ENCODE measurements around the gene STON1. TPM values are rescaled to one million over a fixed set of nuclear protein-coding genes. Genes with fewer than 3 reads are reported as not detected.

STON1 gene, protein sequence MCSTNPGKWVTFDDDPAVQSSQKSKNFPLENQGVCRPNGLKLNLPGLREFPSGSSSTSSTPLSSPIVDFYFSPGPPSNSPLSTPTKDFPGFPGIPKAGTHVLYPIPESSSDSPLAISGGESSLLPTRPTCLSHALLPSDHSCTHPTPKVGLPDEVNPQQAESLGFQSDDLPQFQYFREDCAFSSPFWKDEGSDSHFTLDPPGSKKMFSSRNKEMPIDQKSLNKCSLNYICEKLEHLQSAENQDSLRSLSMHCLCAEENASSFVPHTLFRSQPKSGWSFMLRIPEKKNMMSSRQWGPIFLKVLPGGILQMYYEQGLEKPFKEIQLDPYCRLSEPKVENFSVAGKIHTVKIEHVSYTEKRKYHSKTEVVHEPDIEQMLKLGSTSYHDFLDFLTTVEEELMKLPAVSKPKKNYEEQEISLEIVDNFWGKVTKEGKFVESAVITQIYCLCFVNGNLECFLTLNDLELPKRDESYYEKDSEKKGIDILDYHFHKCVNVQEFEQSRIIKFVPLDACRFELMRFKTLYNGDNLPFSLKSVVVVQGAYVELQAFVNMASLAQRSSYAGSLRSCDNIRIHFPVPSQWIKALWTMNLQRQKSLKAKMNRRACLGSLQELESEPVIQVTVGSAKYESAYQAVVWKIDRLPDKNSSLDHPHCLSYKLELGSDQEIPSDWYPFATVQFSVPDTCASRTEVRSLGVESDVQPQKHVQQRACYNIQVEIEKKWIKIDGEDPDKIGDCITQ
- total RNA-seq, result 13.0 TPM

DNA sequence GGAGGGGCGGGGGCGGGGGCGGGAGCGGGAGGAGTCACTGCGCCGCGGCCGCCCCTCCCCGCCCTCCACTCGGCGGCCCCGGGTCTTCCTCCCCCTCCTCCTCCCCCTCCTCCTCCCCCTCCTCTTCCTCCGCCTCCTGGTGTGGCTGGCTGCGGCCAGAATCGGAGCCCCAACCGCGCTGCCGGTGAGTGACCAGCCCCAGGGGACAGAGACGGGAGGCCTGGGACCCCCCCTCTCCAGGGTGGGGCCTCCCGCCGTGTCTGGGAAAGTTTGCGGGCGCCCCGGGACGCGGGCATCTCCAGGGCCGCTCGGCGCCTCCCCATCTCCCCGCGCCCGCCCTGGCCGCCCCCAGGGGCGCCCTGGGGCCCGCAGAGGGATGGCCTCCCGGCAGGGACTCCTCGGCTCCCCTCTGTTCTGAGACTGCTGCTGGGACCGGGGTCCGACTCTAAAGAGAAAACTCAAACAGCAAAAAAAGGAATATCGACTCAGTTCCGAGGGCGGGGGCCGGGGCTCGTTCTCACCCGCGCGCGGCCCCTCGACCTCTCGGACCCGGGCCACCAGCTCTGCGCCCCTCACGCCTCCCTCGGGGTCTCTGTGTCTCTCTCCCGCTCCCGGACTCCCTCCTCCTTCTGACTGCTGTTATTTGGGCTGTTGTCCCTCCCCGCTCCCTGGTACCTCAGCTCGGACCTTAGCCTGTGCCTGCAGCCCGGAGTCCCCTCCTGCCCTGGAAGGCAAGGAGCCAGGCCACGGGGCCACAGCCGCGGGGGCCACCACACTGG is at the start of gene STON1:
TSS of gene STON1 (plus strand) at position 122 of the 779 bp plus-strand sequence. CDS start 50,480 bp downstream, outside the sequence.
- Histone ChIP-seq H3K9me3 (ENCODE audit: control insufficient read depth in 3 of 3, low read length in 3 of 3) (no peaks in the 10 kb centered on the region), H3K9ac (ENCODE audit: low read depth in 1 of 3, low read length in 3 of 3) (peak within 1 kb of the TSS; percentile 53 to 74 (median 61)), H3K27me3 (ENCODE audit: control insufficient read depth in 3 of 3, insufficient read depth in 3 of 3, low read length in 3 of 3) (peaks cover 5 to 17% (median 9%) of the 10 kb centered on the region in 3 donors), H3K36me3 (ENCODE audit: control insufficient read depth in 3 of 3, insufficient read depth in 3 of 3, low read length in 3 of 3) (no peaks in the 10 kb centered on the region), H3K4me3 (ENCODE audit: low read length in 3 of 3) (peak within 1 kb of the TSS; percentile 69 to 74 (median 72)), H3K27ac (ENCODE audit: low read depth, low read length) (peak within 1 kb of the TSS; percentile 75), H3K4me1 (ENCODE audit: control insufficient read depth in 3 of 3, insufficient read depth in 3 of 3, low read length in 3 of 3) (peaks cover 8 to 13% (median 12%) of the 10 kb centered on the region in 3 donors)

DNA sequence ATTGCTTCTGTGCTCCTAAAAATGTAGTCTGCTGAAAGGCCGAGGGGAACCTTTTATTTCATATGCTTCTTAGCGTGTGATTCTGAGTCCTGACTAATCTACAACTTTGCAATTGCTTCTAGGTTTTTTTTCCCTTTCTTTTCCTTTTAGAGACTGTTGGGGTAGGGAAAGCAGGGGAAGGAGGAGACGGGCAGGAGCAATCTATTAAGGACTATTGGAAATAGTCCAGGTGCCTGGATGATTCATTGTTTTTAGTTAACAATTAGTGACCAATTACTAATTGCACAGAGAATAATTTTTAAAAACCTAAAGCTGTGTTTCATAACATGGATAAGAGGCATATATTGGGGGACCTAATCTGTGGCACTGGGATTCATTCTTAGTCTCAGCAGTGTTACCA is 49.4 kb upstream of the STON1 start:
- H3K9ac ChIP-seq (ENCODE audit: low read depth in 1 of 3, low read length in 3 of 3), result no peak overlapping the region
- H3K27ac ChIP-seq (ENCODE audit: low read depth, low read length), result no peak overlapping the region

DNA sequence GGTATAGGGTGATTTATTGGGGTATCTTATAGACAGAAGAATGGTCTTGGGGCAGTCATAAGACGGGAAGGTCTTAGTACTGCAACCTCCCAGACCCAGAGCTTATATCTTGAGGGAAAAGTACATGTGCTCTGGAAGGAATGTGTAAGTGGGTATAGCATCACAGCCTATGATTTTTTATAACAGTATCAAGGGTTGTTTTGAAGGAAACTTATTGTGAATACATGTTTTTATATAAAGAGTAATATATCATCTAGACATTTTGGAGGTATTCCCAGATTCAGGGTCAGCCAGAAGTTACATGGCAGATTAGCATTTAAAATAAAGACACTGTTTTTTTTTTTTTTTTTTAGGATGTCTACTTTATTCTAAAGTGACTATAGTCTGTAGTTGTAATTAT is 47.6 kb upstream of the STON1 start:
- no peaks in the 10 kb centered on the region for H3K4me1 ChIP-seq (ENCODE audit: control insufficient read depth in 3 of 3, insufficient read depth in 3 of 3, low read length in 3 of 3)
- no peaks in the 10 kb centered on the region for H3K9me3 ChIP-seq (ENCODE audit: control insufficient read depth in 3 of 3, low read length in 3 of 3)
- peaks cover 7 to 29% (median 12%) of the 10 kb centered on the region in 3 donors for H3K36me3 ChIP-seq (ENCODE audit: control insufficient read depth in 3 of 3, insufficient read depth in 3 of 3, low read length in 3 of 3)
- no peak overlapping the region for H3K27ac ChIP-seq (ENCODE audit: low read depth, low read length)
- H3K27me3 ChIP-seq (ENCODE audit: control insufficient read depth in 3 of 3, insufficient read depth in 3 of 3, low read length in 3 of 3), result no peaks in the 10 kb centered on the region
- no peak overlapping the region for H3K4me3 ChIP-seq (ENCODE audit: low read length in 3 of 3)
- no peak overlapping the region for H3K9ac ChIP-seq (ENCODE audit: low read depth in 1 of 3, low read length in 3 of 3)

More for the DNA sequence above, 49.4 kb upstream of the STON1 start:
- no peaks in the 10 kb centered on the region for H3K9me3 ChIP-seq (ENCODE audit: control insufficient read depth in 3 of 3, low read length in 3 of 3)
- no peaks in the 10 kb centered on the region for H3K4me1 ChIP-seq (ENCODE audit: control insufficient read depth in 3 of 3, insufficient read depth in 3 of 3, low read length in 3 of 3)
- H3K36me3 ChIP-seq (ENCODE audit: control insufficient read depth in 3 of 3, insufficient read depth in 3 of 3, low read length in 3 of 3), result peaks cover 4 to 25% (median 7%) of the 10 kb centered on the region in 3 donors
- H3K27me3 ChIP-seq (ENCODE audit: control insufficient read depth in 3 of 3, insufficient read depth in 3 of 3, low read length in 3 of 3), result no peaks in the 10 kb centered on the region
- no peak overlapping the region for H3K4me3 ChIP-seq (ENCODE audit: low read length in 3 of 3)

DNA sequence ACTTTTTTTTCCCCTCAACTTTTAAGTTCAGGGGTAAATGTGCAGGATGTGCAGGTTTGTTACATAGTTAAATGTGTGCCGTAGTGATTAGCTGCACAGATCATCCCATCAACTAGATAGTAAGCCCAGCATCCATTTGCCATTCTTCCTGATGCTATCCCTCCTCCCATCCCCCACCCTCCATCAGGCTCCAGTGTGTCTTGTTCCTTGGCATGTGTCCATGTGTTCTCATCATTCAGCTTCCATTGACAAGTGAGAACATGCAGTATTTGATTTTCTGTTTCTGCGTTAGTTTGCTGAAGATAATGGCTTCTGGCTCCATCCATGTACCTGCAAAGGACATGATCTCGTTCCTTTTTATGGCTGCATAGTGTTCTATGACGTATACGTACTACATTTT is 47.2 kb upstream of the STON1 start:
- Histone ChIP-seq H3K9me3 (ENCODE audit: control insufficient read depth in 3 of 3, low read length in 3 of 3) (no peaks in the 10 kb centered on the region), H3K27me3 (ENCODE audit: control insufficient read depth in 3 of 3, insufficient read depth in 3 of 3, low read length in 3 of 3) (no peaks in the 10 kb centered on the region), H3K4me3 (ENCODE audit: low read length in 3 of 3) (no peak overlapping the region), H3K36me3 (ENCODE audit: control insufficient read depth in 3 of 3, insufficient read depth in 3 of 3, low read length in 3 of 3) (peaks cover 6 to 31% (median 12%) of the 10 kb centered on the region in 3 donors), H3K9ac (ENCODE audit: low read depth in 1 of 3, low read length in 3 of 3) (no peak overlapping the region), H3K27ac (ENCODE audit: low read depth, low read length) (no peak overlapping the region), H3K4me1 (ENCODE audit: control insufficient read depth in 3 of 3, insufficient read depth in 3 of 3, low read length in 3 of 3) (no peaks in the 10 kb centered on the region)

DNA sequence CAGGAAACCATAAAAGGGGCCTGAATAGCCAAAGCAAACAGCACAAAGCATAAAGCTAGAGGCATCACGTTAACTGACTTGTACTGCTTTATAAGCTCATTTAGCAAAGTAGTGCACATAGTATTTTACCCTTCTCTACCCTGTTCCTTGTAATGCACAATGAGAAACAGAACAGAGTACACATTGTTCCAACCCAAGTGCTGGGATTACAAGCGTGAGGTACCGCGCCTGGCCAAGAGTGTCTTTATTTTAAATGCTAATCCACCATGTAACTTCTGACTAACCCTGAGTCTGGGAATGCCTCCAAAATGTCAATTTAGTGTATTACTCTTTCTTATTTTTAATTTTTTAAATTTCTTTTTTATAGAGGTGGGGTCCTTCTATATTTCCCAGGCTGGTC is 46.4 kb upstream of the STON1 start:
- Histone ChIP-seq H3K27me3 (ENCODE audit: control insufficient read depth in 3 of 3, insufficient read depth in 3 of 3, low read length in 3 of 3) (no peaks in the 10 kb centered on the region), H3K27ac (ENCODE audit: low read depth, low read length) (no peak overlapping the region), H3K4me1 (ENCODE audit: control insufficient read depth in 3 of 3, insufficient read depth in 3 of 3, low read length in 3 of 3) (no peaks in the 10 kb centered on the region), H3K9me3 (ENCODE audit: control insufficient read depth in 3 of 3, low read length in 3 of 3) (no peaks in the 10 kb centered on the region), H3K36me3 (ENCODE audit: control insufficient read depth in 3 of 3, insufficient read depth in 3 of 3, low read length in 3 of 3) (peaks cover 7 to 35% (median 15%) of the 10 kb centered on the region in 3 donors), H3K9ac (ENCODE audit: low read depth in 1 of 3, low read length in 3 of 3) (no peak overlapping the region), H3K4me3 (ENCODE audit: low read length in 3 of 3) (no peak overlapping the region)

DNA sequence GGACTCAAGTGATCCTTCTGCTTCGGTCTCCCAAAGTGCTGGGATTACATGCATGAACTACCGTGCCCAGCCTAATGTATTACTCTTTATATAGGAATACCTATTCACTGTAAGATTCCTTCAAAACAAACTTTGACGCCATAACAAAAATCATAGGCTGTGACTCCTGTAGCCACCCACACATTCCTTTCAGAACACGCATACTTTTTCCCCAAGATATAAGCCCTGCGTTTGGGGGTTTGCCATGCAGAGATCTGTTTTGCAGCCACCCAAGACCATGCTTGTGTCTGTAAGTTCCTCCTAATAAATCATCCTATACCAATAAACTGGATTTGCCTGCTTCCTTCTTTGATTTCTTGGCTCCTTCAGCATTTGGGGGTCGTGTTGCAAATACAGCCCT is 46.0 kb upstream of the STON1 start:
- H3K9ac ChIP-seq (ENCODE audit: low read depth in 1 of 3, low read length in 3 of 3), result no peak overlapping the region
- H3K9me3 ChIP-seq (ENCODE audit: control insufficient read depth in 3 of 3, low read length in 3 of 3), result no peaks in the 10 kb centered on the region
- no peak overlapping the region for H3K4me3 ChIP-seq (ENCODE audit: low read length in 3 of 3)
- peaks cover 7 to 35% (median 17%) of the 10 kb centered on the region in 3 donors for H3K36me3 ChIP-seq (ENCODE audit: control insufficient read depth in 3 of 3, insufficient read depth in 3 of 3, low read length in 3 of 3)
- H3K4me1 ChIP-seq (ENCODE audit: control insufficient read depth in 3 of 3, insufficient read depth in 3 of 3, low read length in 3 of 3), result no peaks in the 10 kb centered on the region
- no peak overlapping the region for H3K27ac ChIP-seq (ENCODE audit: low read depth, low read length)
- H3K27me3 ChIP-seq (ENCODE audit: control insufficient read depth in 3 of 3, insufficient read depth in 3 of 3, low read length in 3 of 3), result no peaks in the 10 kb centered on the region

DNA sequence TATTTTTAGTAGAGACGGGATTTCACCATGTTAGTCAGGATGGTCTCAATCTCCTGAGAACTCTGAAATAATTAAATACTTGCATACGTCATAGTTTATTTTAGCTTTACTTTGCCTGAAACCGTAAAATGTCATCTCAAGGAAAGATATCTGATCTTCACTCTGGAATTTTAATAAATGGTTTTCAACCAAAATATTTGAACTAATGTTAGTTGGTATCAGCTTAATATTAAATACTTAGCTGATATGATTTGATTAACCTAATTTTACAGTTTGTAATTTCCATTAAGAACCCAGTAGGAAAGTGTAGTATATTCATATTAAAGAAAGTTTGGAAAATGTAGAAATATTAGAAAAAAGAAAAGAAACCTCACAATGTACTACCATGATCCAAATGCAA is 41.4 kb upstream of the STON1 start:
- no peaks in the 10 kb centered on the region for H3K9me3 ChIP-seq (ENCODE audit: control insufficient read depth in 3 of 3, low read length in 3 of 3)
- no peak overlapping the region for H3K9ac ChIP-seq (ENCODE audit: low read depth in 1 of 3, low read length in 3 of 3)
- H3K4me1 ChIP-seq (ENCODE audit: control insufficient read depth in 3 of 3, insufficient read depth in 3 of 3, low read length in 3 of 3), result no peaks in the 10 kb centered on the region
- no peak overlapping the region for H3K27ac ChIP-seq (ENCODE audit: low read depth, low read length)
- peaks cover 2 to 18% (median 17%) of the 10 kb centered on the region in 3 donors for H3K36me3 ChIP-seq (ENCODE audit: control insufficient read depth in 3 of 3, insufficient read depth in 3 of 3, low read length in 3 of 3)
- H3K27me3 ChIP-seq (ENCODE audit: control insufficient read depth in 3 of 3, insufficient read depth in 3 of 3, low read length in 3 of 3), result no peaks in the 10 kb centered on the region
- H3K4me3 ChIP-seq (ENCODE audit: low read length in 3 of 3), result no peak overlapping the region

DNA sequence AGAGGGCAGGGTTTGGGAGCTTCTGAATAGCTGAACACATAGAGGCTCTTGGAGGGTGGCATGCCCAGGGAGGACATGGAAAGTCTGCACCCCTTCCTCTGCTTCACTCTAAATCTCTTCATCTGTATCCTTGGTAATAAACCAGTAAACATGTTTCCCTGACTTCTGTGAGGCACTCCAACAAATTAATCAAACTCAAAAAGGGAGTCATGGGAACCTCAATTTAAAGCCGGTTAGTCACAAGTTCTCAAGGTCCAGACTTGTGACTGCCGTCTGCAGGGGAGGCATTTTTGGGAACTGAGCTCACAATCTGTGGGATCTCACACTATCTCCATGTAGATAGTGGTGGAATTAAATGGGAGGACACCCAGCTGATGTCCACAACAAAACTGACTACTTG is 33.1 kb upstream of the STON1 start:
- no peaks in the 10 kb centered on the region for H3K27me3 ChIP-seq (ENCODE audit: control insufficient read depth in 3 of 3, insufficient read depth in 3 of 3, low read length in 3 of 3)
- H3K27ac ChIP-seq (ENCODE audit: low read depth, low read length), result no peak overlapping the region
- H3K9ac ChIP-seq (ENCODE audit: low read depth in 1 of 3, low read length in 3 of 3), result no peak overlapping the region
- H3K9me3 ChIP-seq (ENCODE audit: control insufficient read depth in 3 of 3, low read length in 3 of 3), result no peaks in the 10 kb centered on the region
- H3K4me3 ChIP-seq (ENCODE audit: low read length in 3 of 3), result no peak overlapping the region
- H3K4me1 ChIP-seq (ENCODE audit: control insufficient read depth in 3 of 3, insufficient read depth in 3 of 3, low read length in 3 of 3), result no peaks in the 10 kb centered on the region
- H3K36me3 ChIP-seq (ENCODE audit: control insufficient read depth in 3 of 3, insufficient read depth in 3 of 3, low read length in 3 of 3), result peaks cover 14 to 22% (median 18%) of the 10 kb centered on the region in 3 donors

DNA sequence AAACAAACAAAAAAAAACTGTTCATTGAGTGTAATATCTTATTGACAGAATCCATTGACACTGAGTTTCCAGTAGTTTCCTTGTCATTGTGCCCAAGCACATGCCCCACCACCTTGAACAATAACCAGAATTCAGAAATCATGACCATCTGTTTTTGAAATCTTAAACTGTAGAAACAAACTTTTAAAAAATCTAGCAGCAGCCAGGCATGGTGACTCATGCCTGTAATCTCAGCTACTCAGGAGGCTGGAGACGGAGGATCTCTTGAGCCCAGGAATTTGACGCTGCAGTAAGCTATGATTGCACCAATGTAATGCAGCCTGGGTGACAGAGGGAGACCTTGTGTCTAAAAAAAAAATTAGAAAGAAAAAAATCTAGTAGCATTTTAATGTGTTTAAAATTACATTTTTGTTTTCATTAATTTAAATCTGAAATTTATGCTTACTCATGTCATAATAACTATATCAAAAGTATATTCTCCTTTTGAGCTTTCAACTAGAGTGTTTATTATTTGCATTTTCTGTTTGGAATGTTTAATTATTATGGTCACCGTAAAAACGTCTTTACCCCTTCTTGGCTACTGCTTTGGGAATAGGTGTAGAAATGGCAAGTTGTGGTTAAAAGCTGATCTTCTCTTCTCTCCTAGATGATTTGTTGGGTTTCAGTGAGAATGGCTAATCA is 25.2 kb upstream of the STON1 start:
- no peaks in the 10 kb centered on the region for H3K4me1 ChIP-seq (ENCODE audit: control insufficient read depth in 3 of 3, insufficient read depth in 3 of 3, low read length in 3 of 3)
- H3K27ac ChIP-seq (ENCODE audit: low read depth, low read length), result no peak overlapping the region
- no peak overlapping the region for H3K4me3 ChIP-seq (ENCODE audit: low read length in 3 of 3)
- H3K9me3 ChIP-seq (ENCODE audit: control insufficient read depth in 3 of 3, low read length in 3 of 3), result no peaks in the 10 kb centered on the region
- no peaks in the 10 kb centered on the region for H3K27me3 ChIP-seq (ENCODE audit: control insufficient read depth in 3 of 3, insufficient read depth in 3 of 3, low read length in 3 of 3)
- H3K36me3 ChIP-seq (ENCODE audit: control insufficient read depth in 3 of 3, insufficient read depth in 3 of 3, low read length in 3 of 3), result peaks cover 9 to 15% (median 10%) of the 10 kb centered on the region in 3 donors
- H3K9ac ChIP-seq (ENCODE audit: low read depth in 1 of 3, low read length in 3 of 3), result no peak overlapping the region
